ENCODE results near the gene XRCC1. TPM values are rescaled to one million over a fixed set of nuclear protein-coding genes. Genes with fewer than 3 reads are reported as not detected.
A peak's percentile ranks its signal among the peaks of the same experiment; 100 is the strongest.

The XRCC1 gene
- total RNA-seq, 1 experiment from 2014 or later, result 38.0 TPM

- Mint-ChIP-seq H3K36me3 (ENCODE audit: insufficient read depth in 1 of 3, low read depth in 3 of 3) (peaks cover 20 to 63% (median 51%) of the 10 kb centered on the region in 3 experiments), H3K27ac (peak overlapping the region in 2 of 3 experiments; percentile 8 to 25; a peak in 1 of 7 replicates), H3K4me3 (no peak overlapping the region), H3K27me3 (ENCODE audit: low read depth) (no peaks in the 10 kb centered on the region), H3K4me1 (peaks cover 7 to 11% of the 10 kb centered on the region in 2 experiments), H3K9me3 (0 out of 5 replicates have a peak, but pooled peaks cover 0 to 2% of the 10 kb centered on the region in 2 experiments)
- Histone ChIP-seq H4K91ac (ENCODE audit: insufficient read length, low read depth, low read length) (no peak overlapping the region), H4K8ac (replicated peaks; ENCODE audit: insufficient read length, low read depth, low read length) (no peak overlapping the region), H2AK5ac (ENCODE audit: insufficient read length, low read length) (no peak overlapping the region), H3K27ac (ENCODE audit: insufficient read length, low read depth, low read length) (no peak overlapping the region), H3K14ac (ENCODE audit: insufficient read depth, low read length) (no peak overlapping the region), H2BK5ac (ENCODE audit: insufficient read length, low read length) (no peak overlapping the region), H3K4ac (ENCODE audit: low read depth, low read length) (no peak overlapping the region), H3K4me2 (ENCODE audit: insufficient read depth, insufficient read length, low read length) (no peak overlapping the region), H2BK15ac (ENCODE audit: low read depth, low read length) (no peak overlapping the region), H2BK20ac (ENCODE audit: low read depth, low read length, poor library complexity, severe bottlenecking) (no peak overlapping the region), H3K79me1 (ENCODE audit: insufficient read depth, low read depth, low read length, poor library complexity, severe bottlenecking) (no peaks in the 10 kb centered on the region), H3K18ac (ENCODE audit: insufficient read length, low read depth, low read length) (no peak overlapping the region), H4K5ac (ENCODE audit: insufficient read length, low read depth, low read length) (no peak overlapping the region), H4K20me1 (ENCODE audit: control insufficient read depth, insufficient read depth, insufficient read length) (no peaks in the 10 kb centered on the region), H3K9me3 (ENCODE audit: control insufficient read depth, low read depth, low read length) (no peaks in the 10 kb centered on the region), H2AFZ (ENCODE audit: low read length) (no peak overlapping the region), H2BK120ac (ENCODE audit: low read depth, low read length, poor library complexity, severe bottlenecking) (no peak overlapping the region), H3K4me1 (ENCODE audit: insufficient read depth, low read length) (no peaks in the 10 kb centered on the region), H3T11ph (ENCODE audit: low read length) (no peak overlapping the region), H2BK12ac (ENCODE audit: insufficient read length, low read depth, low read length) (no peak overlapping the region), H3K56ac (ENCODE audit: insufficient read length, low read depth, low read length) (no peak overlapping the region), H3K23me2 (ENCODE audit: insufficient read length, low read depth, low read length, poor library complexity, severe bottlenecking) (no peaks in the 10 kb centered on the region), H3K9ac (ENCODE audit: extremely low read depth, insufficient read length, low read length) (no peak overlapping the region), H3K27me3 (ENCODE audit: insufficient read depth, low read length) (no peaks in the 10 kb centered on the region), H3K23ac (ENCODE audit: insufficient read length, low read depth, low read length) (no peak overlapping the region), H3K79me2 (ENCODE audit: insufficient read depth, low read length) (no peaks in the 10 kb centered on the region)
- WGBS (ENCODE audit: extremely low coverage, insufficient read length, low lambda C conversion rate), result no CpG with 5 or more reads among the region's 23 CpGs
- DNase-seq, result no peak
- TF ChIP-seq CTCF (conservative IDR thresholded peaks at IDR 0.05), result no peak
Observed at GRCh38 chr19:43551399-43552197, 23.7 kb downstream of the XRCC1 start.

Measured in H9 (cell line).